Activated T-helper 1 cell treated with anti-CD3 and anti-CD28 coated beads, Interleukin-12 subunit alpha, Interleukin-12 subunit beta, Interleukin-2, Interleukin-4 antibody, amounts not matched to agents 30 ng/mL and 10 ng/mL and 1 ng/mL, durations not matched to agents 14 hours and 24 hours and 36 hours (primary cell): ENCODE measurements around the gene USP10. TPM values are rescaled to one million over a fixed set of nuclear protein-coding genes. Genes with fewer than 3 reads are reported as not detected.
"Not testable (repeated sequence)": the region's sequence is repeated elsewhere in the genome, so short reads cannot be mapped to it uniquely, and the experiment has no call there.

Source experiments
- DNase-seq: peaks from one replicate; pipeline ENCODE4 v3.0.0; 2021; ENCODE audit warnings: low spot score
- H3K27ac Mint-ChIP-seq: one replicate; pipeline ENCODE4 v1.8.0; 2021; ENCODE audit warnings: mild to moderate bottlenecking, mixed read lengths
- H3K27me3 Mint-ChIP-seq: one replicate; pipeline ENCODE4 v1.8.0; 2022; ENCODE audit warnings: mild to moderate bottlenecking, moderate library complexity, mixed read lengths; ENCODE audit not compliant: insufficient read depth
- H3K36me3 Mint-ChIP-seq: one replicate; pipeline ENCODE4 v1.8.0; 2021; ENCODE audit warnings: low read depth, mixed read lengths
- H3K4me1 Mint-ChIP-seq: one replicate; pipeline ENCODE4 v1.8.0; 2021; ENCODE audit warnings: low read depth, mixed read lengths
- H3K4me3 Mint-ChIP-seq: one replicate; pipeline ENCODE4 v1.8.0; 2021; ENCODE audit warnings: mild to moderate bottlenecking, moderate library complexity, mixed read lengths
- H3K9me3 Mint-ChIP-seq: one replicate; pipeline ENCODE4 v1.8.0; 2021; ENCODE audit warnings: mixed read lengths
- intact Hi-C: fragments of 100-400 bp; cut with micrococcal nuclease; formaldehyde crosslinking; loops from one replicate; pipeline ENCODE4 v1.15.1; 2024
- total RNA-seq: library from RNA; stranded (reverse); gene quantifications from 2 replicates; pipeline ENCODE4 v1.2.3, GENCODE V29; 2022

USP10 gene
- total RNA-seq, 1 donor from 2014 or later, result 153 TPM

DNA sequence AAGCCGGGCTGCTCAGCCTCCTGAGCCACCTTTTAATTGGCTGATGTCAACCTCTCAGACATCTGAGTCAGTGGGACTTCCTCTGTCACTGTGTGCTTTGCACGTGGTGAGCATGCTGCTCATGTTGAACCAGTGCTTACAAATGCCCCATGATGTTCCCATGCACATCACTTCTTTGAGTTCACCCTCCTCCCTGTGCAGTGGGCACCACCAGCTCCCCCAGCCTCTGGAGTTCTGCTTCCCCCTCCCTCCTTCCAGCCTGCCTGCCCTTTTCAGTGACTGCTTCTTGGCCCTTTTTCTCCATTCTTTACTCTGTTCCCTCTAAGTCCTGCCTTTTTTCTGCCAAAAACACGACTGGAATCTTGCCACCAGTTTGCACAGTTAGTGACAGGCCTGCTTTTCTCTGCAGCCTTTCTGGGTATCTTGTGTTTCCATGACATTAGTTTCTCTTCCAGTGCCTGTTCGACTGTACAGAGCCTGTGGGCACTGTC, 41.6 kb downstream of the USP10 start:
- Mint-ChIP-seq H3K4me1 (peaks cover 60% of the 10 kb centered on the region), H3K4me3 (no peak overlapping the region), H3K36me3 (peaks cover 38% of the 10 kb centered on the region), H3K27ac (peak overlapping the region; percentile 72), H3K9me3 (no peaks in the 10 kb centered on the region), H3K27me3 (no peaks in the 10 kb centered on the region)
- intact Hi-C loops, result no loop called here
- DNase-seq, result no peak

GRCh38 chr16:84742641-84743092, 42.9 kb downstream of the USP10 start:
- DNase-seq, result no peak
- no peak overlapping the region for H3K4me3 Mint-ChIP-seq
- no peaks in the 10 kb centered on the region for H3K27me3 Mint-ChIP-seq
- peaks cover 37% of the 10 kb centered on the region for H3K36me3 Mint-ChIP-seq
- intact Hi-C loops, result no loop called here
- H3K4me1 Mint-ChIP-seq, result peaks cover 56% of the 10 kb centered on the region
- H3K27ac Mint-ChIP-seq, result no peak overlapping the region
- no peaks in the 10 kb centered on the region for H3K9me3 Mint-ChIP-seq

GRCh38 chr16:84746231-84746630, 46.4 kb downstream of the USP10 start:
- H3K4me1 Mint-ChIP-seq, result peaks cover 47% of the 10 kb centered on the region
- H3K9me3 Mint-ChIP-seq, result no peaks in the 10 kb centered on the region
- DNase-seq, result no peak
- H3K36me3 Mint-ChIP-seq, result peaks cover 35% of the 10 kb centered on the region
- H3K27me3 Mint-ChIP-seq, result no peaks in the 10 kb centered on the region
- no peak overlapping the region for H3K27ac Mint-ChIP-seq
- no peak overlapping the region for H3K4me3 Mint-ChIP-seq
- intact Hi-C loops, result no loop called here

DNA sequence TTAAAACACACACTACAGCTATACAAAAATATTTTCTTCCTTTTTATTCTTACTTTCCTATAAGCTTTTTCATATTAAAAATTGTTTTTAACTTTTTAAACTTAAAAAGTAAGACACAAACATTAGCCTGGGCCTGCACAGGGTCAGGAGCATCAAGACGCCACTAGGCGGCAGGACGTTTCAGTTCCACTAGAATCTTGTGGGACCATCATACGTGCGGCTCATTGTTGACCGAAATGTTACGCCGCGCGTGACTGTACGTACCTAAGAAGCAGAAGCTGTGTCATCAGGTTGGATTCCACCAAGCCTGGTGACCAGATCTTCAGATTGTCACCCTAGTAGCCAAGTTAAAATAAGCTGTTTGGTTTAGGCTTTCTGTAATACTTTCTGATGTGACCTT, 47.1 kb downstream of the USP10 start:
- Mint-ChIP-seq H3K4me3 (no peak overlapping the region), H3K27ac (no peak overlapping the region), H3K27me3 (no peaks in the 10 kb centered on the region), H3K4me1 (peaks cover 48% of the 10 kb centered on the region), H3K9me3 (no peaks in the 10 kb centered on the region), H3K36me3 (peaks cover 31% of the 10 kb centered on the region)
- no peak for DNase-seq
- intact Hi-C loops, result no loop called here

GRCh38 chr16:84748247-84748646, 48.4 kb downstream of the USP10 start:
- peaks cover 28% of the 10 kb centered on the region for H3K36me3 Mint-ChIP-seq
- H3K27me3 Mint-ChIP-seq, H3K27ac Mint-ChIP-seq, H3K9me3 Mint-ChIP-seq, DNase-seq, intact Hi-C loops, H3K4me3 Mint-ChIP-seq: not testable (repeated sequence)
- peaks cover 48% of the 10 kb centered on the region for H3K4me1 Mint-ChIP-seq

GRCh38 chr16:84749072-84749471, 49.3 kb downstream of the USP10 start:
- H3K27me3 Mint-ChIP-seq, result no peaks in the 10 kb centered on the region
- no peak overlapping the region for H3K27ac Mint-ChIP-seq
- H3K36me3 Mint-ChIP-seq, result peaks cover 23% of the 10 kb centered on the region
- H3K9me3 Mint-ChIP-seq, result no peaks in the 10 kb centered on the region
- no peak overlapping the region for H3K4me3 Mint-ChIP-seq
- DNase-seq, result no peak
- H3K4me1 Mint-ChIP-seq, result peaks cover 49% of the 10 kb centered on the region
- intact Hi-C loops, result no loop called here

DNA sequence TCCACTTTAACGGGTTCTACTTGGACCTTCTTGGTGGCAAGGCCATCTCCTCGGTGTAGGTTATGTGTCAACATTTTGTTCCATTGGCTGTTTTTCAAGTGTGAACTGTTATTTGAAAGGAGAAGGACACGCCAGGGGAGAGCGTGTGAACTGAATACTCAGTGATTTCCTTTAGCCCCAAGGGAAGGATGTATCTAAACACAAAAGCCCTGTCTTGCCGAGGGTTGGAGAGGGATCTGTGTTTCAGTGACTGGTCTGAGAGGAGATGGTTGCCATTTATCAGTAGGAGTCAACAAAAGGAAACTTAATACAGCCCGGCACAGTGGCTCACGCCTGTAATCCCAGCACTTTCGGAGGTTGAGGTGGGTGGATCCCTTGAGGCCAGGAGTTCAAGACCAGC, 50.0 kb downstream of the USP10 start:
- H3K9me3 Mint-ChIP-seq, result no peaks in the 10 kb centered on the region
- H3K4me1 Mint-ChIP-seq, result peaks cover 57% of the 10 kb centered on the region
- intact Hi-C loops, result loop anchor here (5.0 kb wide), 1 partner anchor 277 kb away; the partner anchor contains the start of gene KIAA0513
- peaks cover 21% of the 10 kb centered on the region for H3K36me3 Mint-ChIP-seq
- no peak overlapping the region for H3K27ac Mint-ChIP-seq
- no peak overlapping the region for H3K4me3 Mint-ChIP-seq
- DNase-seq, result no peak
- no peaks in the 10 kb centered on the region for H3K27me3 Mint-ChIP-seq

DNA sequence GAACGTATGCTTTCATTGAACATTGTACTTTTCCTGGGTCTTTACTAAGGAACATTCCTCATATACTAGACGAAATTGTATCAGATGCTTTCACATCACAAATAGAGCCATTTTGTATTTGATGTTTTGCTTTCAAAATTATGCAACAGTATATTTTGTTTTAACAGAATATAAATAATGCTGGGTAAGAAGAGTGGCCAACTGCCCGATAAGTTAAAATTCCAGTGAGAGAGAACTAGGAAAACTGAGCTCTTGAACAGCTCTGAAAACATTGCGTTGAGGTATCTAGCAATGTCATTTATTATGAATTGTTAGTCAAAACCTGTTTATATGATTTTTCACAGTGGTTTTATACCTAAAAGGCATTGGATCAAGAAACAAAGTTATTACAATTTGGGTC, 50.8 kb downstream of the USP10 start:
- Mint-ChIP-seq H3K27me3 (no peaks in the 10 kb centered on the region), H3K9me3 (no peaks in the 10 kb centered on the region), H3K27ac (no peak overlapping the region), H3K4me3 (no peak overlapping the region), H3K36me3 (peaks cover 20% of the 10 kb centered on the region), H3K4me1 (peaks cover 61% of the 10 kb centered on the region)
- intact Hi-C loops, result loop anchor here (5.0 kb wide), 1 partner anchor 277 kb away; the partner anchor contains the start of gene KIAA0513
- DNase-seq, result no peak

DNA sequence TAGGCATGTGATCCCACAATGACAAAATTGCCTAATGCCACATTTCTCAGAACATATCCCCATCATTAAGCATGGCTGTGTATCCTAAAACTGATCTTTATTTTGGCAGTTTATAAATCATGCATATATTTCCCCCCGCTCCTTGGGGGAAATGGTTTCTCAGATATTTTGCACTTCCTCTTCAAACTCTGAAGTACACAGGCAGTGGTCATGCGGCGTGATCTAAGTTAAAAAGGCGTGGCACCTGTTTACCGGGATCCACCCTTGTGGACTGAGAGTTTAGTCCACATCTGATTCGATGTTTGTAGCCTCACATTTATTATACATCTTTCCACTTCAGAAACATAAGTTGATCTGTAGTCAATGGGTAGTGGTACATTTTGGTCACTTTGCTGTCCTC, 51.4 kb downstream of the USP10 start:
- Mint-ChIP-seq H3K4me1 (peaks cover 57% of the 10 kb centered on the region), H3K36me3 (peaks cover 13% of the 10 kb centered on the region), H3K4me3 (no peak overlapping the region), H3K27me3 (no peaks in the 10 kb centered on the region), H3K27ac (no peak overlapping the region), H3K9me3 (no peaks in the 10 kb centered on the region)
- intact Hi-C loops, result loop anchor here (1.0 to 5.0 kb wide), 2 partner anchors 51 to 276 kb away; partner anchors contain the start of gene KIAA0513
- no peak for DNase-seq

GRCh38 chr16:84751947-84752346, 52.1 kb downstream of the USP10 start:
- DNase-seq, result no peak
- H3K27me3 Mint-ChIP-seq, result no peaks in the 10 kb centered on the region
- H3K9me3 Mint-ChIP-seq, result no peaks in the 10 kb centered on the region
- peak overlapping the region; percentile 42 for H3K27ac Mint-ChIP-seq
- H3K4me3 Mint-ChIP-seq, result no peak overlapping the region
- peaks cover 11% of the 10 kb centered on the region for H3K36me3 Mint-ChIP-seq
- intact Hi-C loops, result loop anchor here (1.0 to 5.0 kb wide), 2 partner anchors 52 to 275 kb away; partner anchors contain the start of gene KIAA0513
- peaks cover 57% of the 10 kb centered on the region for H3K4me1 Mint-ChIP-seq

- Mint-ChIP-seq H3K4me3 (no peak overlapping the region), H3K36me3 (peaks cover 13% of the 10 kb centered on the region), H3K4me1 (peaks cover 58% of the 10 kb centered on the region), H3K27ac (no peak overlapping the region), H3K9me3 (no peaks in the 10 kb centered on the region), H3K27me3 (no peaks in the 10 kb centered on the region)
- no peak for DNase-seq
- intact Hi-C loops, result loop anchor here (5.0 kb wide), 1 partner anchor 275 kb away; the partner anchor contains the start of gene KIAA0513
These were observed 52.8 kb downstream of the USP10 start for GRCh38 chr16:84752600-84752999.

DNA sequence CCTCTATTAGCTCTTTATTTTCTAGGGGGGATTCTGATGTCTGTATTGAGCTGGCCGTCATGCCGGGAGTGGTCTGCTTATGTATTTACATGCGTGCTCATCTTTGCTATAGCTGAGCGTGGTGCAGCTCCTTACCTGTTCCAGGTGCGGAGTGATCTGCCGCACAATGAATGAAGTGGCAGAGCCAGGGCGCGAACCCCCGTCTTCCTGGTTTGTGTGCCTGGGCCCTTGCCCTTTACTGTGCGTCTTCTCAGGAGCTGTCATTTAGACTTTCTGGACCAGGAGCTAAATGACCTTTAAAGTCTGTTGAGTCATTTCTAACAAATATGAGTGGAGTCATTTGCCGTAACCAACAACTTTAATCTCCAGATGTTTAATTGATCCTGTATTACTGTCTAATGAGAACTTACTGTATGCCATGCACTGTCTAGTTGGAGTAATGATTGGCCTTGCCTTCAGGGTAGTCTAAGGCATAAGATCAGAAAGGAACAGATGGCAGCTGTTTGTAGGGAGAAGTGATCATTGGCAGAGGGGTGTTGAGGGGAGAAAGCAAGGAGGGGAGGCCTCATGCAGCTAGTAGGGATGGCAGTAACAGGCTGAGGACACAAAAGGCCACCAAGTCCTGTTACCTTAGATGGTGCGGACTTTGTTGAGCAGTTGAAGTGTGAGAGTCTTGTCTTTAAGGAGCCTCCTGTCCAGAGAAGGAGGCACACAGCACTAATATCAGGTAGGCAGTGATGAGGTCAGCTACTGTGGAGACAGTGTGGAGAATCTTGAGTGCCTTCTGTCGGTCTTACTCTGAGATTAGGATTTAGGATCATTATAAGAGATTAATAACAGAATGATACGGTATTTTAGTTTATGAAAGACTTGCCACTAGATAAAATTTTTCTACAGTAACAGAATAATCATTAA, 53.9 kb downstream of the USP10 start:
- H3K27me3 Mint-ChIP-seq, result no peaks in the 10 kb centered on the region
- no peaks in the 10 kb centered on the region for H3K9me3 Mint-ChIP-seq
- peaks cover 13% of the 10 kb centered on the region for H3K36me3 Mint-ChIP-seq
- intact Hi-C loops, result loop anchor here (1.0 to 5.0 kb wide), 8 partner anchors 15 to 333 kb away; partner anchors contain the start of gene KIAA0513
- peaks cover 68% of the 10 kb centered on the region for H3K4me1 Mint-ChIP-seq
- H3K27ac Mint-ChIP-seq, result no peak overlapping the region
- H3K4me3 Mint-ChIP-seq, result no peak overlapping the region
- no peak for DNase-seq

- Mint-ChIP-seq H3K27me3 (no peaks in the 10 kb centered on the region), H3K27ac (no peak overlapping the region), H3K4me1 (peaks cover 76% of the 10 kb centered on the region), H3K36me3 (peaks cover 13% of the 10 kb centered on the region), H3K4me3 (peak overlapping the region; percentile 60), H3K9me3 (no peaks in the 10 kb centered on the region)
- intact Hi-C loops, result loop anchor here (1.0 to 5.0 kb wide), 8 partner anchors 16 to 332 kb away; partner anchors contain the start of gene KIAA0513
- DNase-seq, result peak; percentile 67
These were observed 54.6 kb downstream of the USP10 start for GRCh38 chr16:84754353-84754856.
